GM19099 (cell line): ENCODE measurements around the gene ANKRD6.

Experiments
- POLR2A ChIP-seq: IDR thresholded peaks from 3 replicates; pipeline ENCODE4 v1.6.1; 2011; ENCODE audit warnings: low read depth; ENCODE audit not compliant: insufficient read length; ENCODE audit errors: extremely low read depth

The ANKRD6 gene

GRCh38 chr6:89481695-89482094, 48.7 kb downstream of the ANKRD6 start:
- TF ChIP-seq POLR2A = no peak

- TF ChIP-seq POLR2A = no peak
Observed at GRCh38 chr6:89482126-89482525, 49.2 kb downstream of the ANKRD6 start.

- TF ChIP-seq POLR2A = no peak
Observed at GRCh38 chr6:89483111-89483720, 50.3 kb downstream of the ANKRD6 start.

GRCh38 chr6:89485320-89485719, 52.4 kb downstream of the ANKRD6 start:
- no peak for TF ChIP-seq POLR2A

- no peak for TF ChIP-seq POLR2A
Observed at GRCh38 chr6:89487864-89488263, 54.9 kb downstream of the ANKRD6 start.

GRCh38 chr6:89488438-89488837, 55.5 kb downstream of the ANKRD6 start:
- TF ChIP-seq POLR2A = no peak

- TF ChIP-seq POLR2A = no peak
Observed at GRCh38 chr6:89489078-89489477, 56.1 kb downstream of the ANKRD6 start.

GRCh38 chr6:89492025-89492640, 59.2 kb downstream of the ANKRD6 start:
- TF ChIP-seq POLR2A = no peak

GRCh38 chr6:89494131-89494793, 61.3 kb downstream of the ANKRD6 start:
- no peak for TF ChIP-seq POLR2A

GRCh38 chr6:89495961-89496535, 63.1 kb downstream of the ANKRD6 start:
- no peak for TF ChIP-seq POLR2A

- TF ChIP-seq POLR2A = no peak
Observed at GRCh38 chr6:89500611-89501010, 67.7 kb downstream of the ANKRD6 start.

- no peak for TF ChIP-seq POLR2A
Observed at GRCh38 chr6:89501222-89501621, 68.3 kb downstream of the ANKRD6 start.

- TF ChIP-seq POLR2A = no peak
Observed at GRCh38 chr6:89501753-89502152, 68.8 kb downstream of the ANKRD6 start.

- TF ChIP-seq POLR2A = no peak
Observed at GRCh38 chr6:89503641-89504040, 70.7 kb downstream of the ANKRD6 start.

- TF ChIP-seq POLR2A = no peak
Observed at GRCh38 chr6:89505847-89506246, 72.9 kb downstream of the ANKRD6 start.
